OCI-LY7 (cell line): Measurements from ENCODE around the gene ZBTB16.

ENCODE experiments used
- EZH2phosphoT487 ChIP-seq: fragments of 200-600 bp; sonication (generic); IDR thresholded peaks from 2 replicates; pipeline ENCODE4 v1.6.1; 2018; ENCODE audit warnings: low read depth, borderline replicate concordance, mild to moderate bottlenecking, mixed run types, antibody characterized with exemption, low read length, moderate library complexity, mixed read lengths
- TF ChIP-seq, protein P1 (sequence below): fragments of 200-600 bp; sonication (generic); conservative IDR thresholded peaks from 2 replicates; pipeline ENCODE4 v1.5.1; 2014; ENCODE audit warnings: mild to moderate bottlenecking, antibody characterized with exemption, low read length, moderate library complexity, mixed read lengths

DNA sequence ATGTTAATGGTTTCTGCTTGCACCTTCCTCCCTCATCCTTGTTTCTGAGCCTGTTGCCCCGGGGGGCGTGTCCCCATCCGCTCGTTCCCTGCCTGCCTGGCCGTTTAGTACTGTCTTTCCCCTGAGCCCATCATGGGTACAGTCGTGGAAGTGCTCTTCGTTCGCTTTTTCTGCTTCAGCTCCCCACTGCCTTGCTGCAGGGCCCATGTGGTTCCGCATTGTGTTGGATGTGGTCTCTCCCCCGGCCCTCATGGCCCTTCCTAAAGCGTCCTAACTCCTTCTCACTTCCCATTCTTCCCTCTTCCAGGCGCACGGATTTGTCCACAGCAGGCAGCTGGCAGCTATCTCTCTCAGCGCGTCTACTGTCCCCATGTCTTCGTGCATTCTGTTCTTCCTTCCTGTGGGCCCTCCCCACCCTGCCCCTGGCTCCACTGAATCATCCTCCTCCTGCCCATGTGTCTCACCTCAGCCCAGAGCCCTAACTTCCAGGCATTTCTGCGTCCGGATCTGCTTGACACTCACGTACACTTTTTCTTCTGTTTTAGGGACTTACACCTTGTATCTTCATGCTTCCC, 98.1 kb downstream of the ZBTB16 start:
- TF ChIP-seq, protein P1, sequence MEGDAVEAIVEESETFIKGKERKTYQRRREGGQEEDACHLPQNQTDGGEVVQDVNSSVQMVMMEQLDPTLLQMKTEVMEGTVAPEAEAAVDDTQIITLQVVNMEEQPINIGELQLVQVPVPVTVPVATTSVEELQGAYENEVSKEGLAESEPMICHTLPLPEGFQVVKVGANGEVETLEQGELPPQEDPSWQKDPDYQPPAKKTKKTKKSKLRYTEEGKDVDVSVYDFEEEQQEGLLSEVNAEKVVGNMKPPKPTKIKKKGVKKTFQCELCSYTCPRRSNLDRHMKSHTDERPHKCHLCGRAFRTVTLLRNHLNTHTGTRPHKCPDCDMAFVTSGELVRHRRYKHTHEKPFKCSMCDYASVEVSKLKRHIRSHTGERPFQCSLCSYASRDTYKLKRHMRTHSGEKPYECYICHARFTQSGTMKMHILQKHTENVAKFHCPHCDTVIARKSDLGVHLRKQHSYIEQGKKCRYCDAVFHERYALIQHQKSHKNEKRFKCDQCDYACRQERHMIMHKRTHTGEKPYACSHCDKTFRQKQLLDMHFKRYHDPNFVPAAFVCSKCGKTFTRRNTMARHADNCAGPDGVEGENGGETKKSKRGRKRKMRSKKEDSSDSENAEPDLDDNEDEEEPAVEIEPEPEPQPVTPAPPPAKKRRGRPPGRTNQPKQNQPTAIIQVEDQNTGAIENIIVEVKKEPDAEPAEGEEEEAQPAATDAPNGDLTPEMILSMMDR = no peak
- TF ChIP-seq EZH2phosphoT487 = no peak
